ENCODE data around the gene TBX18. TPM values are rescaled to one million over a fixed set of nuclear protein-coding genes. Genes with fewer than 3 reads are reported as not detected.

Gene TBX18
- total RNA-seq, 4 donors from 2014 or later: 21.9 to 34.4 (median 30.3) TPM

DNA sequence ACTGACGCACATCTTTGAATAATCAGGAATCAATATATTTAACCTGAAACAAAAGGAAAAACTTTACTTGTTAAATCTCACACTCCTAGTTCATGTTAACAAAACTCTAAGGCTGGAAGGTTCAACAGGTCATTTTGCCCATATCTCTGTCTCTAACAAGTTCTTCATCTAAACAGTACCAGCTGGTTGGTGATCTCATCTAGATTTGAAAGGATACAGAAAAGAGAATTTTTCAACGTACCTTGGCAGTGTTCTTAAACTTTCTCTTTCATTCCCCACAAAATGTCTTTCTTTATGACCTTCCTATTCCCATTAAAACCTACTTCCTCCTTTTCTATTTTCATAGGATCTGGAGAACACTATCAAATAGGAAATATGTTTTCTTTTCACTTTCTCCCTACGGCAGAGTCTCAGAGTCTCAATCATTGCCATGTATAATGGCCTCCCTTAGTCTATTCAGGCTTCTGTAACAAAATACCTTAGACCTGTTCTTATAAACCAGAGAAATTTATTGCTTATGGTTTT lies 111.3 kb downstream of the TBX18 start:
- no peak for TF ChIP-seq CTCF (IDR thresholded peaks at IDR 0.05; ENCODE audit: low read depth)

- TF ChIP-seq CTCF (IDR thresholded peaks at IDR 0.05; ENCODE audit: low read depth): no peak
Measured at GRCh38 chr6:84652356-84653026, 111.9 kb downstream of the TBX18 start.

DNA sequence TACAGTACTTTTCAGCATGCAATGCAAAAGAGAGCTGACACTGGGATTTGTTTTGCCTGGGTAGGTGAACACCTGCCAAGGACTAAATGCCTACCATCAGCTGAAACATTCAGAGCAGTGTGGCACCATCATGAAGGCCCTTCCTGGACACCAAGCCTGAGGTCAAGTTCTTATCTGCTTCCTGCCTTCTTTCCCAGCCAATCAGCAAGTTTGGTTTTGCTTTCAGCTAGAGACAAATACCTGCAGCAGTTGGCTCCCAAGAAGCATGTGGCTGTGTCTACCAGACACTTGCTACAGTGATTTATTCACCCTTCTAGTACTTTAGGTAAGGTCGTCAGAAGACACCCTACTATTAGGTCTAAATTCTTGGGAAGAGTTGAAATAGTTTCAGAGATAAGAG lies 112.8 kb downstream of the TBX18 start:
- no peak for TF ChIP-seq CTCF (IDR thresholded peaks at IDR 0.05; ENCODE audit: low read depth)

GRCh38 chr6:84648444-84648843 lies 116.0 kb downstream of the TBX18 start:
- TF ChIP-seq CTCF (IDR thresholded peaks at IDR 0.05; ENCODE audit: low read depth): no peak

DNA sequence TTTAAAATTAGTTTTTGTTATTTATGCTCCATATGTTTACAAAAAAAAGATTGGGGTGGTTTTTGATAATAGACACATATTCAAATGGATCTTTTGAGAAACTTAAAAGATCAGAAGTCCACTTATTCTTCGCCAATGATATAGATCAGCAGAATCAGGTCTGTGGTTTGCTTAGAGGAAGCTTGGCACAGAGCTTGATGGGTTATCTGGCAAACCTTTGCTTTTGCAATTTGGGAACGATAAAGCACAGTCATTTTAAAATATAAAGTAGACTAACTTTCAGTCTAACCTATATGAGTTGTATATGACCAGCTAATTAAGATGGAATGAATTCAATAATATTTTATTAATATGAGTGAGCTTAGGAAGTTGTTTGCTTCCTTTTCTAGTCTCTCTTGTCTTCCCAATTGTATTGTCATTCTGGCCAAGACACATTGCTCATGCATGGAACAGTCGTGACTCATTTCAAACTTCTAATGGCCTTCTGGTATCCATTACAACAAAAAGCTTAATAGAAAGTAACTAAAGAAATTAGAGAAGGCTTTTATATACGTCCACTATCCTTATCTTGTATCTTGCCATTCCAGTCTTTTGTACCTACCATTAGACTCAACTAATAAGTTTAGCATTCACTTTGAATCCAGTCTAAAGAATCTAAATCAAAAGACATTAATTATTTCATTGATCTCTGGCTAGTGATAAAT lies 118.7 kb downstream of the TBX18 start:
- TF ChIP-seq CTCF (IDR thresholded peaks at IDR 0.05; ENCODE audit: low read depth): no peak

DNA sequence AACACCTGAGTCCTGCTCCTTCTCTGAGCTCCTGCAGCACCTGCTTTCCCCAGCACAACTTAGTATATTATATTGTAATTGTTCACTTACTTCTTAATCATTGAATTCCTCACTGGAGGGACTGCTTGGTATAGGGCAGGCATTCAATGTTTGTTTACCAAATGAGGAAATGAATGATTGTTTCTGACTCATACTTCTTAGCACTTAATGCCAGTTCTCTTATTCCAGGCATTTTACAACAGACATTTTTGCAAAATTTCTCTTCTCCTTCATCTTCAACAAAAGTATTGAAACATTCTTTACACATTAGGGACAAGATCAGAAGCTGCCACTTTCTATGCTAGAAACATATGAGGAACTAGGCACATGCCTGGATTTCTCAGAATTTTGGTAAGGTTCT lies 119.4 kb downstream of the TBX18 start:
- no peak for TF ChIP-seq CTCF (IDR thresholded peaks at IDR 0.05; ENCODE audit: low read depth)

- TF ChIP-seq CTCF (IDR thresholded peaks at IDR 0.05; ENCODE audit: low read depth): no peak
Measured at GRCh38 chr6:84643778-84644177, 120.6 kb downstream of the TBX18 start.

All from subcutaneous adipose tissue (tissue), 4 donors.